WERI-Rb-1 (cell line): Measurements from ENCODE around the gene PHLDA3.

Experiments used
- DNase-seq: peaks from one replicate; pipeline ENCODE4 v3.0.0-alpha.2; 2020
- H3K27ac ChIP-seq: fragments of 250-450 bp; sonication (Bioruptor Pico); 2 replicates; pipeline ENCODE4 v1.5.1; 2020; ENCODE audit warnings: mild to moderate bottlenecking, moderate library complexity
- H3K27me3 ChIP-seq: fragments of 250-450 bp; sonication (Bioruptor Pico); 2 replicates; pipeline ENCODE4 v1.5.1; 2021; ENCODE audit warnings: mild to moderate bottlenecking, low read depth, moderate library complexity; ENCODE audit not compliant: insufficient read depth, severe bottlenecking
- H3K36me3 ChIP-seq: fragments of 250-450 bp; sonication (Bioruptor Pico); 2 replicates; pipeline ENCODE4 v1.5.1; 2020; ENCODE audit warnings: mild to moderate bottlenecking, moderate library complexity
- H3K4me3 ChIP-seq: 2 replicates; pipeline ENCODE4 v1.5.1; 2011; ENCODE audit warnings: low read depth, mild to moderate bottlenecking, control low read depth, low read length
- H3K9me3 ChIP-seq: fragments of 250-450 bp; sonication (Bioruptor Pico); 2 replicates; pipeline ENCODE4 v1.5.1; 2021; ENCODE audit warnings: mild to moderate bottlenecking, moderate library complexity; ENCODE audit not compliant: severe bottlenecking
- TF ChIP-seq, protein P1 (sequence below): IDR thresholded peaks from 2 replicates; pipeline ENCODE4 v1.5.1; 2011; ENCODE audit warnings: low read depth, mild to moderate bottlenecking, control low read depth, inconsistent platforms, low read length

The PHLDA3 gene

GRCh38 chr1:201515062-201515750 lies 46.2 kb upstream of the PHLDA3 start:
- Histone ChIP-seq H3K36me3 (no peaks in the 10 kb centered on the region), H3K27ac (no peak overlapping the region), H3K27me3 (no peaks in the 10 kb centered on the region), H3K9me3 (no peaks in the 10 kb centered on the region), H3K4me3 (no peak overlapping the region)
- TF ChIP-seq, protein P1, sequence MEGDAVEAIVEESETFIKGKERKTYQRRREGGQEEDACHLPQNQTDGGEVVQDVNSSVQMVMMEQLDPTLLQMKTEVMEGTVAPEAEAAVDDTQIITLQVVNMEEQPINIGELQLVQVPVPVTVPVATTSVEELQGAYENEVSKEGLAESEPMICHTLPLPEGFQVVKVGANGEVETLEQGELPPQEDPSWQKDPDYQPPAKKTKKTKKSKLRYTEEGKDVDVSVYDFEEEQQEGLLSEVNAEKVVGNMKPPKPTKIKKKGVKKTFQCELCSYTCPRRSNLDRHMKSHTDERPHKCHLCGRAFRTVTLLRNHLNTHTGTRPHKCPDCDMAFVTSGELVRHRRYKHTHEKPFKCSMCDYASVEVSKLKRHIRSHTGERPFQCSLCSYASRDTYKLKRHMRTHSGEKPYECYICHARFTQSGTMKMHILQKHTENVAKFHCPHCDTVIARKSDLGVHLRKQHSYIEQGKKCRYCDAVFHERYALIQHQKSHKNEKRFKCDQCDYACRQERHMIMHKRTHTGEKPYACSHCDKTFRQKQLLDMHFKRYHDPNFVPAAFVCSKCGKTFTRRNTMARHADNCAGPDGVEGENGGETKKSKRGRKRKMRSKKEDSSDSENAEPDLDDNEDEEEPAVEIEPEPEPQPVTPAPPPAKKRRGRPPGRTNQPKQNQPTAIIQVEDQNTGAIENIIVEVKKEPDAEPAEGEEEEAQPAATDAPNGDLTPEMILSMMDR, result no peak
- DNase-seq, result no peak

- Histone ChIP-seq H3K9me3 (no peaks in the 10 kb centered on the region), H3K4me3 (no peak overlapping the region), H3K27me3 (no peaks in the 10 kb centered on the region), H3K27ac (no peak overlapping the region), H3K36me3 (no peaks in the 10 kb centered on the region)
- TF ChIP-seq, protein P1, result no peak
- DNase-seq, result no peak
Measured at GRCh38 chr1:201514466-201514865, 45.5 kb upstream of the PHLDA3 start.

- no peaks in the 10 kb centered on the region for H3K9me3 ChIP-seq
- no peak for DNase-seq
- no peak overlapping the region for H3K4me3 ChIP-seq
- no peaks in the 10 kb centered on the region for H3K27me3 ChIP-seq
- H3K27ac ChIP-seq, result peak overlapping the region; percentile 3; the same call in 1 of the 2 replicates
- TF ChIP-seq, protein P1, result no peak
- no peaks in the 10 kb centered on the region for H3K36me3 ChIP-seq
Measured at GRCh38 chr1:201513498-201514243, 44.7 kb upstream of the PHLDA3 start.

GRCh38 chr1:201511941-201512539 lies 43.1 kb upstream of the PHLDA3 start:
- Histone ChIP-seq H3K9me3 (no peaks in the 10 kb centered on the region), H3K4me3 (no peak overlapping the region), H3K36me3 (no peaks in the 10 kb centered on the region), H3K27me3 (no peaks in the 10 kb centered on the region), H3K27ac (peak overlapping the region; percentile 41)
- TF ChIP-seq, protein P1, result no peak
- peak; percentile 83 for DNase-seq

DNA sequence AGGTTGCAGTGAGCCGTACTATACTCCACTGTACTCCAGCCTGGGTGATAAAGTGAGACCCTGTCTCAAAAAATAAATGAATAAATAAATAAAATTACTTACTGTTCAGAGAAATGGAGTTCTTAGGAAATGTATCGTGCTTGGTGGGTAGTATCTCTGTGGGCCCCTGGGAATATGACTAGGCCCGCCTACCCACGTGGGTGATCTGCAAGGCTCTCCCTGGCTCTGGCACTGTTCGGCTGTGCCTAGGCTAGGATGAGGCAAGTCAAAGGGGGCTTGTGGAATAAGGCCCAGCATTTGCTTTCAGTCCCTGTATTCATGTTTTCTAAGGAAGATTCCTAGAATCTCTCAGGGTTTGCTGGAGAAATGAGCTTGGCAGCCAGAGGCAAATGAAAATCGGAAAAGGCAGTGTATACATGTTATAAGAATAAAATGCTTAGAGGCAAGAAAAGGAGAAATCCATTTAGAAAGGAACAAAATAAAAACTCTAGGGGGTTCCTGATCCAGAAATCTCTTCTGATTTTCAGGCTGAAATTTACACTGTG lies 42.5 kb upstream of the PHLDA3 start:
- DNase-seq, result no peak
- Histone ChIP-seq H3K36me3 (no peaks in the 10 kb centered on the region), H3K27ac (peak overlapping the region; percentile 41), H3K4me3 (no peak overlapping the region), H3K27me3 (no peaks in the 10 kb centered on the region), H3K9me3 (no peaks in the 10 kb centered on the region)
- TF ChIP-seq, protein P1, result no peak
